Fibroblast of lung (primary cell): Measurements from ENCODE around the gene C1orf185. TPM values are rescaled to one million over a fixed set of nuclear protein-coding genes. Genes with fewer than 3 reads are reported as not detected.
"Not testable (repeated sequence)": the region's sequence is repeated elsewhere in the genome, so short reads cannot be mapped to it uniquely, and the experiment has no call there.

Experiments used
- DNase-seq, 2 donors: peaks; one replicate each; pipeline versions ENCODE4 v3.0.0 to v3.0.0-alpha.2; 2010; ENCODE audit warnings: low read depth in 2 of 2
- H2AFZ ChIP-seq: 2 replicates; pipeline ENCODE4 v1.5.1; 2012; ENCODE audit warnings: low read length, control low read depth, inconsistent platforms
- H3K27ac ChIP-seq: 2 replicates; pipeline ENCODE4 v1.5.1; 2011; ENCODE audit warnings: low read length, control low read depth; ENCODE audit not compliant: insufficient read depth
- H3K27me3 ChIP-seq: 2 replicates; pipeline ENCODE4 v1.5.1; 2011; ENCODE audit warnings: mild to moderate bottlenecking, low read length; ENCODE audit not compliant: control insufficient read depth, insufficient read depth
- H3K36me3 ChIP-seq: 2 replicates; pipeline ENCODE4 v1.5.1; 2011; ENCODE audit warnings: low read length; ENCODE audit not compliant: control insufficient read depth, insufficient read depth
- H3K4me1 ChIP-seq: 2 replicates; pipeline ENCODE4 v1.5.1; 2011; ENCODE audit warnings: low read length; ENCODE audit not compliant: control insufficient read depth, insufficient read depth; ENCODE audit errors: extremely low read depth
- H3K4me2 ChIP-seq: 2 replicates; pipeline ENCODE4 v1.5.1; 2011; ENCODE audit warnings: low read length, control low read depth; ENCODE audit not compliant: insufficient read depth; ENCODE audit errors: extremely low read depth
- H3K4me3 ChIP-seq, 4 experiments: fragments of 200-600 bp in 1 of 4; sonication (generic) in 1 of 4; replicated peaks in 1 of 4; 2 replicates each; pipeline ENCODE4 v1.5.1; 2011 to 2016; ENCODE audit warnings: low read length in 4 of 4, low read depth in 3 of 4, mild to moderate bottlenecking in 3 of 4, control low read depth in 2 of 4, inconsistent platforms in 1 of 4, mixed read lengths in 1 of 4; ENCODE audit not compliant: insufficient read depth in 1 of 4; ENCODE audit errors: control extremely low read depth in 1 of 4
- H3K79me2 ChIP-seq: 2 replicates; pipeline ENCODE4 v1.5.1; 2012; ENCODE audit warnings: mild to moderate bottlenecking, low read length, inconsistent platforms; ENCODE audit not compliant: control insufficient read depth, insufficient read depth
- H3K9ac ChIP-seq: 2 replicates; pipeline ENCODE4 v1.5.1; 2011; ENCODE audit warnings: mild to moderate bottlenecking, low read length, control low read depth; ENCODE audit not compliant: insufficient read depth
- H3K9me3 ChIP-seq: 2 replicates; pipeline ENCODE4 v1.5.1; 2012; ENCODE audit warnings: low read depth, low read length; ENCODE audit not compliant: control insufficient read depth, insufficient read depth
- H4K20me1 ChIP-seq: 2 replicates; pipeline ENCODE4 v1.5.1; 2011; ENCODE audit warnings: low read length; ENCODE audit not compliant: control insufficient read depth, insufficient read depth; ENCODE audit errors: extremely low read depth
- EZH2 ChIP-seq: IDR thresholded peaks from 2 replicates; pipeline ENCODE4 v1.5.1; 2012; ENCODE audit warnings: low read length, control low read depth, mild to moderate bottlenecking; ENCODE audit errors: missing control alignments
- polyA plus RNA-seq, 2 donors: library from polyadenylated mRNA; depleted of rRNA in 1 of 2; stranded (reverse) in 1 of 2; unstranded in 1 of 2; fragments of >200 nt; gene quantifications; 2 replicates each; pipeline ENCODE4 v1.2.1, GENCODE V29; 2011 to 2012; ENCODE audit warnings: missing spikeins in 1 of 2
- total RNA-seq: library from RNA; depleted of rRNA; stranded (reverse); fragments of >200 nt; gene quantifications from 2 replicates; pipeline ENCODE4 v1.2.1, GENCODE V29; 2014
- TF ChIP-seq, protein P1 (sequence below), 2 donors: IDR thresholded peaks in 1 of 2; conservative IDR thresholded peaks in 1 of 2; 1 replicate in 1 of 2; 2 replicates in 1 of 2; pipeline ENCODE4 v1.5.1; 2011 to 2012; ENCODE audit warnings: low read length in 2 of 2, control low read depth in 1 of 2, inconsistent platforms in 1 of 2, low read depth in 1 of 2, mild to moderate bottlenecking in 1 of 2

The C1orf185 gene
- total and polyA plus RNA-seq, 2 donors (not counting 1 experiment from before 2014, with no cell fraction given): not detected

GRCh38 chr1:51157395-51157794 lies 55.4 kb downstream of the C1orf185 start:
- H3K4me2 ChIP-seq: no peak overlapping the region

DNA sequence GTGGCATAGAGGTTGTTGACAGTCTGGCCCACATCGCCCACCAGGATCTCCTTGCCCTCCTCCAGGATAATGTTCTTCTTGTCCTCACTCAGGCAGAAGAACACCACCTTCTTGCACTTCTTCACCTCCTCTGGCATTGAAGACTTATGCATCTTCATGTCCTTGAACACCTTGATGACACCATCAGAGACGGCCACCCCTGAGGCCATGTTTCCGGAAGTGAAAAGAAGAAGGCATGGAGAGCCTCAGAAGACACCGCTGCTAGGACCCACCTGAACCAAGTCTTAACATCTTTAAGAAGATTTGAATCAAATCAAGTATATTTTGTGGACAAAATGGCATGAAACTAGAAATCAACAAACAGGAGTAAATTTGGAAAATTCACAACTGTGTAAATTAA lies 56.2 kb downstream of the C1orf185 start:
- no peak overlapping the region for H2AFZ ChIP-seq
- H3K27me3 ChIP-seq: peaks cover 2% of the 10 kb centered on the region
- TF ChIP-seq, protein P1, sequence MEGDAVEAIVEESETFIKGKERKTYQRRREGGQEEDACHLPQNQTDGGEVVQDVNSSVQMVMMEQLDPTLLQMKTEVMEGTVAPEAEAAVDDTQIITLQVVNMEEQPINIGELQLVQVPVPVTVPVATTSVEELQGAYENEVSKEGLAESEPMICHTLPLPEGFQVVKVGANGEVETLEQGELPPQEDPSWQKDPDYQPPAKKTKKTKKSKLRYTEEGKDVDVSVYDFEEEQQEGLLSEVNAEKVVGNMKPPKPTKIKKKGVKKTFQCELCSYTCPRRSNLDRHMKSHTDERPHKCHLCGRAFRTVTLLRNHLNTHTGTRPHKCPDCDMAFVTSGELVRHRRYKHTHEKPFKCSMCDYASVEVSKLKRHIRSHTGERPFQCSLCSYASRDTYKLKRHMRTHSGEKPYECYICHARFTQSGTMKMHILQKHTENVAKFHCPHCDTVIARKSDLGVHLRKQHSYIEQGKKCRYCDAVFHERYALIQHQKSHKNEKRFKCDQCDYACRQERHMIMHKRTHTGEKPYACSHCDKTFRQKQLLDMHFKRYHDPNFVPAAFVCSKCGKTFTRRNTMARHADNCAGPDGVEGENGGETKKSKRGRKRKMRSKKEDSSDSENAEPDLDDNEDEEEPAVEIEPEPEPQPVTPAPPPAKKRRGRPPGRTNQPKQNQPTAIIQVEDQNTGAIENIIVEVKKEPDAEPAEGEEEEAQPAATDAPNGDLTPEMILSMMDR (conservative IDR thresholded peaks at IDR 0.05 in 1 of 2, IDR thresholded peaks at IDR 0.05 in 1 of 2; ENCODE audit: low read depth in 1 of 2, low read length in 2 of 2): no peak
- TF ChIP-seq EZH2: no peak
- H3K9me3 ChIP-seq: no peaks in the 10 kb centered on the region
- no peak for DNase-seq
- H3K36me3 ChIP-seq: no peaks in the 10 kb centered on the region
- no peak overlapping the region for H3K4me2 ChIP-seq
- no peaks in the 10 kb centered on the region for H3K79me2 ChIP-seq
- no peak overlapping the region for H3K27ac ChIP-seq
- no peaks in the 10 kb centered on the region for H3K4me1 ChIP-seq
- no peak overlapping the region for H3K4me3 ChIP-seq
- no peaks in the 10 kb centered on the region for H4K20me1 ChIP-seq
- H3K9ac ChIP-seq: no peak overlapping the region

More at GRCh38 chr1:51157395-51157794, 55.4 kb downstream of the C1orf185 start:
- Histone ChIP-seq H3K9ac (no peak overlapping the region), H3K4me3 (no peak overlapping the region), H3K27ac (no peak overlapping the region), H3K27me3 (peaks cover 2% of the 10 kb centered on the region), H3K9me3 (no peaks in the 10 kb centered on the region), H3K36me3 (no peaks in the 10 kb centered on the region), H2AFZ (no peak overlapping the region), H4K20me1 (no peaks in the 10 kb centered on the region), H3K4me1 (no peaks in the 10 kb centered on the region), H3K79me2 (no peaks in the 10 kb centered on the region)
- TF ChIP-seq, protein P1 (conservative IDR thresholded peaks at IDR 0.05 in 1 of 2, IDR thresholded peaks at IDR 0.05 in 1 of 2; ENCODE audit: low read depth in 1 of 2, low read length in 2 of 2): no peak
- TF ChIP-seq EZH2: no peak
- no peak for DNase-seq

DNA sequence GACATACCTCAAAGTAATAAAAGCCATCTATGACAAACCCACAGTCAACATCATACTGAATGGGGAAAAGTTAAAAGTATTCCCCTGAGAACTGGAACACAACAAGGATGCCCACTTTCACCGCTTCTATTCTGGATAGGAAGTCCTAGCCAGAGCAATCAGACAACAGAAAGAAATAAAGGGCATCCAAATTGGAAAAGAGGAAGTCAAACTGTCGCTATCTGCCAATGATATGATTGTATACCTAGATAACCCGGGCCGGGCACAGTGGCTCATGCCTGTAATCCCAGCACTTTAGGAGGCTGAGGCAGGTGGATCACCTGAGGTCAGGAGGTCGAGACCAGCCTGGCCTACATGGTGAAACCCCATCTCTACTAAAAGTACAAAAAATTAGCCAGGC lies 60.5 kb downstream of the C1orf185 start:
- H3K36me3 ChIP-seq, H3K4me2 ChIP-seq, H3K27me3 ChIP-seq, H4K20me1 ChIP-seq, DNase-seq, H3K4me1 ChIP-seq, H2AFZ ChIP-seq, H3K9ac ChIP-seq, H3K27ac ChIP-seq, H3K9me3 ChIP-seq, H3K4me3 ChIP-seq, H3K79me2 ChIP-seq: not testable (repeated sequence)
